ENCODE results near the gene CKMT2. TPM values are rescaled to one million over a fixed set of nuclear protein-coding genes. Genes with fewer than 3 reads are reported as not detected.

The CKMT2 gene
- total RNA-seq (not detected), total RNA-seq (0 reads per million in 2 donors)

- H3K27me3 Mint-ChIP-seq: no peaks in the 10 kb centered on the region
- peak within 1 kb of the TSS; percentile 16 for H3K27ac Mint-ChIP-seq
- H3K4me1 Mint-ChIP-seq: peaks cover 6% of the 10 kb centered on the region
- DNase-seq: no peak
- ATAC-seq: no peak
- no peaks in the 10 kb centered on the region for H3K36me3 Mint-ChIP-seq (ENCODE audit: low read depth)
- H3K9me3 ChIP-seq (ENCODE audit: control insufficient read depth, low read length, poor library complexity, severe bottlenecking): no peaks in the 10 kb centered on the region
- H3K4me3 Mint-ChIP-seq: no peak within 1 kb of the TSS
These were observed at the start of gene CKMT2 for GRCh38 chr5:81233080-81233634. CKMT2 (plus strand) TSS chr5:81233322; CDS start chr5:81251133, 17,811 bp downstream.

GRCh38 chr5:81183811-81184748, 49.0 kb upstream of the CKMT2 start:
- Mint-ChIP-seq H3K27ac (peak overlapping the region; percentile 39), H3K36me3 (ENCODE audit: low read depth) (peaks cover 2% of the 10 kb centered on the region), H3K27me3 (no peaks in the 10 kb centered on the region), H3K4me1 (peaks cover 8% of the 10 kb centered on the region), H3K4me3 (no peak overlapping the region)
- DNase-seq (no peak), ATAC-seq (no peak)
- H3K9me3 ChIP-seq (ENCODE audit: control insufficient read depth, low read length, poor library complexity, severe bottlenecking): no peaks in the 10 kb centered on the region

- no peaks in the 10 kb centered on the region for H3K9me3 ChIP-seq (ENCODE audit: control insufficient read depth, low read length, poor library complexity, severe bottlenecking)
- DNase-seq (no peak), ATAC-seq (no peak)
- Mint-ChIP-seq H3K4me3 (no peak overlapping the region), H3K36me3 (ENCODE audit: low read depth) (peaks cover 2% of the 10 kb centered on the region), H3K27me3 (no peaks in the 10 kb centered on the region), H3K4me1 (peaks cover 8% of the 10 kb centered on the region), H3K27ac (no peak overlapping the region)
These were observed 48.4 kb upstream of the CKMT2 start for GRCh38 chr5:81184749-81185110.

GRCh38 chr5:81187885-81188284, 45.2 kb upstream of the CKMT2 start:
- DNase-seq: no peak
- Mint-ChIP-seq H3K27ac (peak overlapping the region; percentile 14), H3K4me3 (no peak overlapping the region), H3K36me3 (ENCODE audit: low read depth) (no peaks in the 10 kb centered on the region), H3K27me3 (no peaks in the 10 kb centered on the region), H3K4me1 (peaks cover 6% of the 10 kb centered on the region)
- no peaks in the 10 kb centered on the region for H3K9me3 ChIP-seq (ENCODE audit: control insufficient read depth, low read length, poor library complexity, severe bottlenecking)
- no peak for ATAC-seq

- H3K27ac Mint-ChIP-seq: peak overlapping the region; percentile 65
- H3K36me3 Mint-ChIP-seq (ENCODE audit: low read depth): no peaks in the 10 kb centered on the region
These were observed 44.2 kb upstream of the CKMT2 start for GRCh38 chr5:81188962-81189361.

GRCh38 chr5:81189875-81190498, 43.1 kb upstream of the CKMT2 start:
- H3K36me3 Mint-ChIP-seq (ENCODE audit: low read depth): no peaks in the 10 kb centered on the region
- no peaks in the 10 kb centered on the region for H3K27me3 Mint-ChIP-seq
- H3K4me1 Mint-ChIP-seq: peaks cover 13% of the 10 kb centered on the region
- DNase-seq (no peak), ATAC-seq (no peak)
- no peaks in the 10 kb centered on the region for H3K9me3 ChIP-seq (ENCODE audit: control insufficient read depth, low read length, poor library complexity, severe bottlenecking)
- H3K4me3 Mint-ChIP-seq: no peak overlapping the region
- H3K27ac Mint-ChIP-seq: no peak overlapping the region

More at GRCh38 chr5:81188962-81189361, 44.2 kb upstream of the CKMT2 start:
- H3K9me3 ChIP-seq (ENCODE audit: control insufficient read depth, low read length, poor library complexity, severe bottlenecking): no peaks in the 10 kb centered on the region
- ATAC-seq (no peak), DNase-seq (no peak)
- no peak overlapping the region for H3K4me3 Mint-ChIP-seq
- H3K4me1 Mint-ChIP-seq: peaks cover 7% of the 10 kb centered on the region
- H3K27me3 Mint-ChIP-seq: no peaks in the 10 kb centered on the region

- no peak for DNase-seq
- no peaks in the 10 kb centered on the region for H3K9me3 ChIP-seq (ENCODE audit: control insufficient read depth, low read length, poor library complexity, severe bottlenecking)
- Mint-ChIP-seq H3K4me3 (no peak overlapping the region), H3K27me3 (no peaks in the 10 kb centered on the region), H3K4me1 (peaks cover 15% of the 10 kb centered on the region), H3K36me3 (ENCODE audit: low read depth) (no peaks in the 10 kb centered on the region), H3K27ac (peak overlapping the region; percentile 69)
- no peak for ATAC-seq
These were observed 41.3 kb upstream of the CKMT2 start for GRCh38 chr5:81191726-81192372.

- no peak overlapping the region for H3K4me3 Mint-ChIP-seq
- DNase-seq (no peak), ATAC-seq (no peak)
- no peaks in the 10 kb centered on the region for H3K36me3 Mint-ChIP-seq (ENCODE audit: low read depth)
- no peaks in the 10 kb centered on the region for H3K27me3 Mint-ChIP-seq
- peaks cover 15% of the 10 kb centered on the region for H3K4me1 Mint-ChIP-seq
- no peaks in the 10 kb centered on the region for H3K9me3 ChIP-seq (ENCODE audit: control insufficient read depth, low read length, poor library complexity, severe bottlenecking)
- H3K27ac Mint-ChIP-seq: peak overlapping the region; percentile 69
These were observed 40.8 kb upstream of the CKMT2 start for GRCh38 chr5:81192373-81192750.

- DNase-seq (peak; percentile 61 to 79 (median 67)), ATAC-seq (peak; percentile 100)
- peaks cover 13% of the 10 kb centered on the region for H3K4me1 Mint-ChIP-seq
- H3K36me3 Mint-ChIP-seq (ENCODE audit: low read depth): no peaks in the 10 kb centered on the region
- no peaks in the 10 kb centered on the region for H3K9me3 ChIP-seq (ENCODE audit: control insufficient read depth, low read length, poor library complexity, severe bottlenecking)
- H3K4me3 Mint-ChIP-seq: peak overlapping the region; percentile 53
- no peaks in the 10 kb centered on the region for H3K27me3 Mint-ChIP-seq
- peak overlapping the region; percentile 84 for H3K27ac Mint-ChIP-seq
These were observed 38.3 kb upstream of the CKMT2 start for GRCh38 chr5:81194633-81195334.

- DNase-seq: no peak
- no peaks in the 10 kb centered on the region for H3K36me3 Mint-ChIP-seq (ENCODE audit: low read depth)
- no peaks in the 10 kb centered on the region for H3K9me3 ChIP-seq (ENCODE audit: control insufficient read depth, low read length, poor library complexity, severe bottlenecking)
- peaks cover 13% of the 10 kb centered on the region for H3K4me1 Mint-ChIP-seq
- H3K27ac Mint-ChIP-seq: peak overlapping the region; percentile 84
- H3K27me3 Mint-ChIP-seq: no peaks in the 10 kb centered on the region
- peak overlapping the region; percentile 53 for H3K4me3 Mint-ChIP-seq
- no peak for ATAC-seq
These were observed 37.7 kb upstream of the CKMT2 start for GRCh38 chr5:81195335-81195929.

GRCh38 chr5:81202655-81203054, 30.5 kb upstream of the CKMT2 start:
- Mint-ChIP-seq H3K27ac (peak overlapping the region; percentile 45), H3K27me3 (no peaks in the 10 kb centered on the region), H3K36me3 (ENCODE audit: low read depth) (no peaks in the 10 kb centered on the region), H3K4me1 (no peaks in the 10 kb centered on the region), H3K4me3 (no peak overlapping the region)
- no peak for ATAC-seq
- no peak for DNase-seq
- no peaks in the 10 kb centered on the region for H3K9me3 ChIP-seq (ENCODE audit: control insufficient read depth, low read length, poor library complexity, severe bottlenecking)

GRCh38 chr5:81203729-81204128, 29.4 kb upstream of the CKMT2 start:
- Mint-ChIP-seq H3K27ac (no peak overlapping the region), H3K4me1 (no peaks in the 10 kb centered on the region), H3K4me3 (no peak overlapping the region), H3K27me3 (no peaks in the 10 kb centered on the region), H3K36me3 (ENCODE audit: low read depth) (no peaks in the 10 kb centered on the region)
- ATAC-seq: no peak
- DNase-seq: no peak
- H3K9me3 ChIP-seq (ENCODE audit: control insufficient read depth, low read length, poor library complexity, severe bottlenecking): no peaks in the 10 kb centered on the region

Measured in T-helper 17 cell (primary cell).